Fibroblast of lung (primary cell): Measurements from ENCODE around the gene ACAT1.

Experiments used
- CTCF ChIP-seq, 2 donors: IDR thresholded peaks in 1 of 2; conservative IDR thresholded peaks in 1 of 2; 1 replicate in 1 of 2; 2 replicates in 1 of 2; pipeline ENCODE4 v1.5.1; 2011 to 2012; ENCODE audit warnings: low read length in 2 of 2, control low read depth in 1 of 2, inconsistent platforms in 1 of 2, low read depth in 1 of 2, mild to moderate bottlenecking in 1 of 2
- EZH2 ChIP-seq: IDR thresholded peaks from 2 replicates; pipeline ENCODE4 v1.5.1; 2012; ENCODE audit warnings: low read length, control low read depth, mild to moderate bottlenecking; ENCODE audit errors: missing control alignments

GRCh38 chr11:108085672-108086071 lies 35.7 kb upstream of the ACAT1 start:
- TF ChIP-seq CTCF (conservative IDR thresholded peaks at IDR 0.05 in 1 of 2, IDR thresholded peaks at IDR 0.05 in 1 of 2; ENCODE audit: low read depth in 1 of 2, low read length in 2 of 2), result no peak
- no peak for TF ChIP-seq EZH2
